IMR-90 (cell line): ENCODE results near the gene MTA1. TPM values are rescaled to one million over a fixed set of nuclear protein-coding genes. Genes with fewer than 3 reads are reported as not detected.

Experiments used
- ATAC-seq: fragments of 200-7000 bp; cut with Tn5 transposase; 2 replicates; pipeline ENCODE4 v1.9.1; 2020; ENCODE audit warnings: low read depth, mild to moderate bottlenecking, moderate library complexity
- BruUV-seq: library from RNA; stranded (reverse); fragments of 400-500 nt; replicated peaks from 2 replicates; lab custom pipeline; 2021; lab: Mats Ljungman, UMichigan
- CTCF ChIA-PET: fragments of 300-600 bp; formaldehyde crosslinking; extraction: SDS; loops from one replicate; lab custom pipeline; 2021; ENCODE audit warnings: antibody characterized with exemption; lab: Yijun Ruan, JAX
- POLR2A ChIA-PET: fragments of 300-600 bp; sonication (Branson Sonifier 250); formaldehyde crosslinking; loops from one replicate; lab custom pipeline; 2022; ENCODE audit warnings: antibody characterized with exemption; ENCODE audit not compliant: unreplicated experiment; lab: Charles Lee
- DNase-seq: peaks from one replicate; pipeline ENCODE4 v3.0.0; 2013
- H2AFZ ChIP-seq: replicated peaks from 2 replicates; pipeline ENCODE3; 2013; ENCODE audit warnings: low read length, mild to moderate bottlenecking; ENCODE audit not compliant: poor library complexity
- H2AK5ac ChIP-seq: 2 replicates; pipeline ENCODE4 v1.6.1; 2013; ENCODE audit warnings: low read depth, low read length, inconsistent platforms
- H2AK9ac ChIP-seq: replicated peaks from 2 replicates; pipeline ENCODE3; 2013; ENCODE audit warnings: mild to moderate bottlenecking, low read depth, low read length, moderate library complexity; ENCODE audit not compliant: poor library complexity
- H2BK120ac ChIP-seq: 2 replicates; pipeline ENCODE4 v1.6.1; 2013; ENCODE audit warnings: low read depth, low read length, inconsistent platforms
- H2BK15ac ChIP-seq: 3 replicates; pipeline ENCODE4 v1.6.1; 2013; ENCODE audit warnings: low read depth, low read length, inconsistent platforms
- H2BK20ac ChIP-seq: 2 replicates; pipeline ENCODE4 v1.6.1; 2013; ENCODE audit warnings: low read depth, mild to moderate bottlenecking, inconsistent platforms, low read length, moderate library complexity
- H2BK5ac ChIP-seq: 2 replicates; pipeline ENCODE4 v1.6.1; 2013; ENCODE audit warnings: mild to moderate bottlenecking, low read depth, low read length, inconsistent platforms; ENCODE audit not compliant: poor library complexity, severe bottlenecking
- H3K14ac ChIP-seq: replicated peaks from 2 replicates; pipeline ENCODE4 v1.6.1; 2013; ENCODE audit warnings: low read depth, low read length, inconsistent platforms
- H3K18ac ChIP-seq: 2 replicates; pipeline ENCODE4 v1.6.1; 2013; ENCODE audit warnings: low read depth, low read length, control low read depth
- H3K23ac ChIP-seq: 2 replicates; pipeline ENCODE4 v1.6.1; 2013; ENCODE audit warnings: low read depth, low read length, inconsistent platforms
- H3K27ac ChIP-seq: 2 replicates; pipeline ENCODE4 v1.5.1; 2013; ENCODE audit warnings: mild to moderate bottlenecking, control low read depth, low read length; ENCODE audit not compliant: insufficient read depth
- H3K27me3 ChIP-seq: 2 replicates; pipeline ENCODE4 v1.6.1; 2013; ENCODE audit warnings: low read length; ENCODE audit not compliant: control insufficient read depth, insufficient read depth
- H3K36me3 ChIP-seq: 2 replicates; pipeline ENCODE4 v1.6.1; 2013; ENCODE audit warnings: low read length, mixed read lengths; ENCODE audit not compliant: control insufficient read depth, insufficient read depth
- H3K4ac ChIP-seq: 2 replicates; pipeline ENCODE4 v1.6.1; 2013; ENCODE audit warnings: low read depth, low read length, inconsistent platforms
- H3K4me1 ChIP-seq: 2 replicates; pipeline ENCODE4 v1.6.1; 2013; ENCODE audit warnings: low read length, mixed read lengths; ENCODE audit not compliant: control insufficient read depth, insufficient read depth
- H3K4me2 ChIP-seq: 2 replicates; pipeline ENCODE4 v1.6.1; 2013; ENCODE audit warnings: low read depth, mild to moderate bottlenecking, control low read depth, low read length, moderate library complexity
- H3K4me3 ChIP-seq: 2 replicates; pipeline ENCODE4 v1.5.1; 2013; ENCODE audit warnings: low read depth, mild to moderate bottlenecking, control low read depth, low read length, moderate library complexity; ENCODE audit not compliant: insufficient read depth
- H3K56ac ChIP-seq: 2 replicates; pipeline ENCODE4 v1.6.1; 2013; ENCODE audit warnings: low read length, inconsistent platforms; ENCODE audit not compliant: insufficient read depth; ENCODE audit errors: extremely low read depth
- H3K79me1 ChIP-seq, 2 experiments: 2 replicates each; pipeline ENCODE4 v1.6.1; 2013; ENCODE audit warnings: low read length in 2 of 2, inconsistent platforms in 1 of 2, low read depth in 1 of 2
- H3K9ac ChIP-seq: 2 replicates; pipeline ENCODE4 v1.6.1; 2013; ENCODE audit warnings: low read depth, low read length, control low read depth
- H3K9me1 ChIP-seq: 2 replicates; pipeline ENCODE4 v1.6.1; 2013; ENCODE audit warnings: low read length, inconsistent platforms; ENCODE audit not compliant: insufficient read depth
- H3K9me3 ChIP-seq: 2 replicates; pipeline ENCODE4 v1.6.1; 2013; ENCODE audit warnings: low read length; ENCODE audit not compliant: control insufficient read depth, insufficient read depth
- H4K20me1 ChIP-seq: 2 replicates; pipeline ENCODE4 v1.6.1; 2013; ENCODE audit warnings: low read length, inconsistent platforms; ENCODE audit not compliant: insufficient read depth
- H4K5ac ChIP-seq: 2 replicates; pipeline ENCODE4 v1.6.1; 2013; ENCODE audit warnings: mild to moderate bottlenecking, low read depth, low read length, control low read depth
- H4K8ac ChIP-seq, 2 experiments: 2 replicates each; pipeline ENCODE4 v1.6.1; 2013; ENCODE audit warnings: low read depth in 2 of 2, low read length in 2 of 2, control low read depth in 1 of 2, inconsistent platforms in 1 of 2
- H4K91ac ChIP-seq: 2 replicates; pipeline ENCODE4 v1.6.1; 2013; ENCODE audit warnings: low read depth, low read length, inconsistent platforms; ENCODE audit not compliant: insufficient read depth
- CEBPB ChIP-seq: IDR thresholded peaks from 2 replicates; pipeline ENCODE4 v1.6.1; 2012; ENCODE audit warnings: low read depth, low read length, improper control_type of control experiment
- FOS ChIP-seq: fragments of 150-350 bp; IDR thresholded peaks from 2 replicates; pipeline ENCODE4 v1.6.1; 2016; ENCODE audit warnings: low read depth, low read length
- MAFK ChIP-seq: IDR thresholded peaks from 2 replicates; pipeline ENCODE4 v1.6.1; 2012; ENCODE audit warnings: low read depth, low read length, improper control_type of control experiment
- MAZ ChIP-seq: IDR thresholded peaks from 2 replicates; pipeline ENCODE4 v1.6.1; 2012; ENCODE audit warnings: low read depth, mild to moderate bottlenecking, low read length, improper control_type of control experiment, moderate library complexity, borderline replicate concordance
- NFE2L2 ChIP-seq: fragments of 150-350 bp; IDR thresholded peaks from 2 replicates; pipeline ENCODE4 v1.6.1; 2016; ENCODE audit warnings: low read depth, mild to moderate bottlenecking, low read length
- POLR2A ChIP-seq: IDR thresholded peaks from 2 replicates; pipeline ENCODE4 v1.6.1; 2012; ENCODE audit warnings: mild to moderate bottlenecking, low read depth, low read length
- RFX5 ChIP-seq: IDR thresholded peaks from 2 replicates; pipeline ENCODE4 v1.8.0; 2012; ENCODE audit warnings: low read depth, mild to moderate bottlenecking, low read length, moderate library complexity
- SMC3 ChIP-seq: fragments of 150-350 bp; IDR thresholded peaks from 2 replicates; pipeline ENCODE4 v1.6.1; 2016; ENCODE audit warnings: low read depth, mild to moderate bottlenecking, antibody characterized with exemption, low read length, moderate library complexity
- WGBS, 2 experiments: methylation state at CpG; one replicate each; pipeline versions ENCODE4 v1.1.5 to v1.1.7; 2013; ENCODE audit warnings: missing lambda C conversion rate in 2 of 2; ENCODE audit not compliant: insufficient read length in 1 of 2; ENCODE audit errors: extremely low coverage in 2 of 2; 5-methylcytosine and 5-hydroxymethylcytosine counted together
- dilution Hi-C: fragments of 300-500 bp; cut with HindIII; formaldehyde crosslinking; loops from one replicate; pipeline ENCODE4 v1.14.3; 2018; ENCODE audit warnings: low sequenced_read_pairs; ENCODE audit not compliant: unreplicated experiment
- in situ Hi-C: fragments of 300-500 bp; cut with MboI; formaldehyde crosslinking; loops from 3 replicates; pipeline ENCODE4 v1.14.3; 2019; ENCODE audit warnings: low sequenced_read_pairs, inconsistent platforms, mixed read lengths
- intact Hi-C: fragments of 100-400 bp; cut with micrococcal nuclease; formaldehyde crosslinking; loops from 2 replicates; pipeline ENCODE4 v1.10.0; 2022
- polyA plus RNA-seq, 3 experiments: library from polyadenylated mRNA; depleted of rRNA; stranded (reverse); fragments of >200 nt; gene quantifications; 2 replicates each; pipeline ENCODE4 v1.2.3, GENCODE V29; 2012; ENCODE audit warnings: low replicate concordance in 1 of 3
- total RNA-seq: library from RNA; depleted of rRNA; stranded (reverse); fragments of >200 nt; gene quantifications from 2 replicates; pipeline ENCODE4 v1.2.3, GENCODE V29; 2012
- TF ChIP-seq, protein P1 (sequence below): fragments of 150-350 bp; IDR thresholded peaks from 2 replicates; pipeline ENCODE4 v1.6.1; 2017; ENCODE audit warnings: mild to moderate bottlenecking, antibody characterized with exemption, low read length, low read depth
- TF ChIP-seq, protein P2 (sequence below): conservative IDR thresholded peaks from 2 replicates; pipeline ENCODE4 v1.5.1; 2012; ENCODE audit warnings: mild to moderate bottlenecking, low read depth, low read length, improper control_type of control experiment
- TF ChIP-seq, protein P3 (sequence below): fragments of 150-350 bp; IDR thresholded peaks from 2 replicates; pipeline ENCODE4 v1.6.1; 2016; ENCODE audit warnings: low read depth, mild to moderate bottlenecking, low read length, moderate library complexity, borderline replicate concordance

MTA1 gene
- total and polyA plus RNA-seq, 2 of the 4 experiments (the other 2 are of a cell fraction): 21.5 to 61.6 TPM

DNA sequence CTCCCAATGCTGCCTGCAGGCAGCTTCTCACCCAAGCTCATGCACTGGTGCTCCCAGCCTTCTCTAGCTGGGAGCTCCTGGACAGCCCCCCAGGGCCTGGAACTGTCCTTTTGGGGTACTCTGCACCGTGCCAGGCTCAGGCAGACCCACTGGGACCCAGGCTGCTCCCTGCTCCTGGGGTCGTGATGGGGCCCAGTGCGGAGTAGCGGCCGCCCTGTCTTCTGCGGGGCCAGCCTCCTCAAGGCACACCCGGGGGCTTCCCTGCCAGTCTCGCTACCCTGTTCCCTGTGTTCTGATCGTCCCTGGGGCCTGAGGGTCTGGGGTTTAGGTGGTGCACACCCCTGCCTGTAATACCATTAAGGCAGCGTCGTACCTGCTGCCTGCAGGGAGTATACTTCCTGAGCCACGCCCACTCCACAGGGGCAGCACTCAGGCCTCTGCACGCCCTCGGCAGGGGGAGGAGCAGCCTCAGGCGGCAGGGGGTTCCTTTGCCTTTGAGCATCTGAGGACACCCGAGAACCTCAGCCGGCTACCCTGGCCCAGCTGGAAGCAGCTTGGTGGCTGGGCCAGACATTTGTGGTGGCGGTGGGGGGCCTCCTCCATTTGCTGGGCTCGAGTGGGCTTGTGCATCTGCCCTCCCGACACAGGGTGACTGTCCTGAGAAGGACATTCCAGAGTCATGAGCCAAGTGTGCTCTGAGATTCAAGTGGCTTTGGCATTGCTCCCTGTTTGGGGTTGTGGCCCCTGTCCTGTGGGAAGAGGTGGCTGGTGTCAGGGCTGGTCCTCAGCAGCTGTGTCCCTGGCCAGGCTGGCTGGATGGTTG is 45.8 kb downstream of the MTA1 start:
- Histone ChIP-seq H2AK5ac (no peak overlapping the region), H3K18ac (no peak overlapping the region), H2BK120ac (no peak overlapping the region), H2BK15ac (no peak overlapping the region), H2BK5ac (no peak overlapping the region), H3K9me3 (no peaks in the 10 kb centered on the region), H3K9ac (no peak overlapping the region), H3K4ac (no peak overlapping the region), H3K4me3 (no peak overlapping the region), H4K20me1 (peaks cover 5% of the 10 kb centered on the region), H4K8ac (no peak overlapping the region), H4K91ac (no peak overlapping the region), H3K9me1 (0 out of 2 replicates have a peak, but pooled peaks cover 3% of the 10 kb centered on the region), H3K4me1 (peaks cover 2% of the 10 kb centered on the region; the same call in 1 of the 2 replicates), H2BK20ac (no peak overlapping the region), H3K36me3 (peaks cover 71% of the 10 kb centered on the region), H3K14ac (no peak overlapping the region), H4K5ac (no peak overlapping the region), H3K79me1 (no peaks in the 10 kb centered on the region; a peak in 1 of 4 replicates), H3K27ac (no peak overlapping the region), H2AFZ (no peak overlapping the region), H2AK9ac (peak overlapping the region; percentile 83), H3K4me2 (no peak overlapping the region), H3K23ac (no peak overlapping the region), H3K56ac (no peak overlapping the region), H3K27me3 (no peaks in the 10 kb centered on the region)
- intact Hi-C loops (no loop called here), dilution Hi-C loops (no loop called here), in situ Hi-C loops (no loop called here)
- ATAC-seq: peak; percentile 24; the same call in 1 of the 2 replicates
- POLR2A ChIA-PET: no interaction called here
- BruUV-seq: no TSS peak
- CTCF ChIA-PET: no interaction called here
- no peak for TF ChIP-seq POLR2A
- TF ChIP-seq NFE2L2: no peak
- no peak for TF ChIP-seq MAZ
- TF ChIP-seq CEBPB: no peak
- no peak for TF ChIP-seq RFX5
- no peak for TF ChIP-seq MAFK
- no peak for TF ChIP-seq SMC3
- TF ChIP-seq, protein P1, sequence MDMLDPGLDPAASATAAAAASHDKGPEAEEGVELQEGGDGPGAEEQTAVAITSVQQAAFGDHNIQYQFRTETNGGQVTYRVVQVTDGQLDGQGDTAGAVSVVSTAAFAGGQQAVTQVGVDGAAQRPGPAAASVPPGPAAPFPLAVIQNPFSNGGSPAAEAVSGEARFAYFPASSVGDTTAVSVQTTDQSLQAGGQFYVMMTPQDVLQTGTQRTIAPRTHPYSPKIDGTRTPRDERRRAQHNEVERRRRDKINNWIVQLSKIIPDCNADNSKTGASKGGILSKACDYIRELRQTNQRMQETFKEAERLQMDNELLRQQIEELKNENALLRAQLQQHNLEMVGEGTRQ: no peak
- no peak for TF ChIP-seq FOS
- TF ChIP-seq, protein P2, sequence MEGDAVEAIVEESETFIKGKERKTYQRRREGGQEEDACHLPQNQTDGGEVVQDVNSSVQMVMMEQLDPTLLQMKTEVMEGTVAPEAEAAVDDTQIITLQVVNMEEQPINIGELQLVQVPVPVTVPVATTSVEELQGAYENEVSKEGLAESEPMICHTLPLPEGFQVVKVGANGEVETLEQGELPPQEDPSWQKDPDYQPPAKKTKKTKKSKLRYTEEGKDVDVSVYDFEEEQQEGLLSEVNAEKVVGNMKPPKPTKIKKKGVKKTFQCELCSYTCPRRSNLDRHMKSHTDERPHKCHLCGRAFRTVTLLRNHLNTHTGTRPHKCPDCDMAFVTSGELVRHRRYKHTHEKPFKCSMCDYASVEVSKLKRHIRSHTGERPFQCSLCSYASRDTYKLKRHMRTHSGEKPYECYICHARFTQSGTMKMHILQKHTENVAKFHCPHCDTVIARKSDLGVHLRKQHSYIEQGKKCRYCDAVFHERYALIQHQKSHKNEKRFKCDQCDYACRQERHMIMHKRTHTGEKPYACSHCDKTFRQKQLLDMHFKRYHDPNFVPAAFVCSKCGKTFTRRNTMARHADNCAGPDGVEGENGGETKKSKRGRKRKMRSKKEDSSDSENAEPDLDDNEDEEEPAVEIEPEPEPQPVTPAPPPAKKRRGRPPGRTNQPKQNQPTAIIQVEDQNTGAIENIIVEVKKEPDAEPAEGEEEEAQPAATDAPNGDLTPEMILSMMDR: no peak
- TF ChIP-seq, protein P3, sequence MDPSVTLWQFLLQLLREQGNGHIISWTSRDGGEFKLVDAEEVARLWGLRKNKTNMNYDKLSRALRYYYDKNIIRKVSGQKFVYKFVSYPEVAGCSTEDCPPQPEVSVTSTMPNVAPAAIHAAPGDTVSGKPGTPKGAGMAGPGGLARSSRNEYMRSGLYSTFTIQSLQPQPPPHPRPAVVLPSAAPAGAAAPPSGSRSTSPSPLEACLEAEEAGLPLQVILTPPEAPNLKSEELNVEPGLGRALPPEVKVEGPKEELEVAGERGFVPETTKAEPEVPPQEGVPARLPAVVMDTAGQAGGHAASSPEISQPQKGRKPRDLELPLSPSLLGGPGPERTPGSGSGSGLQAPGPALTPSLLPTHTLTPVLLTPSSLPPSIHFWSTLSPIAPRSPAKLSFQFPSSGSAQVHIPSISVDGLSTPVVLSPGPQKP: no peak
- WGBS, 2 experiments: 52% methylated on average over 8 of the region's 20 CpGs; no CpG with 5 or more reads in 1 of the 2 experiments
- no peak for DNase-seq
